SK-N-SH (cell line): ENCODE data around the gene NFILZ. TPM values are rescaled to one million over a fixed set of nuclear protein-coding genes. Genes with fewer than 3 reads are reported as not detected.

Experiments used
- CTCF ChIA-PET: fragments of 300-600, 350-600 bp; formaldehyde crosslinking; extraction: SDS; loops from one replicate; lab custom pipeline; 2021; lab: Yijun Ruan, JAX
- POLR2A ChIA-PET: fragments of 350-600 bp; sonication (Branson Sonifier 250); formaldehyde crosslinking; extraction: SDS; loops from one replicate; lab custom pipeline; 2020; ENCODE audit warnings: antibody characterized with exemption, inconsistent platforms; lab: Yijun Ruan, JAX
- DNase-seq: peaks from one replicate; pipeline ENCODE4 v3.0.0; 2012
- H2AFZ ChIP-seq: fragments of 200-600 bp; sonication (generic); 2 replicates; pipeline ENCODE4 v1.8.1; 2016; ENCODE audit warnings: antibody characterized with exemption, mild to moderate bottlenecking, low read depth
- H3F3A ChIP-seq: fragments of 200-600 bp; sonication (generic); replicated peaks from 2 replicates; pipeline ENCODE3; 2016; ENCODE audit warnings: antibody characterized with exemption, mild to moderate bottlenecking; ENCODE audit not compliant: insufficient read depth
- H3K27ac ChIP-seq, 2 experiments: fragments of 200-500 bp in 1 of 2; fragments of 200-600 bp in 1 of 2; sonication (Bioruptor generic) in 1 of 2; sonication (generic), shearing (Covaris generic) in 1 of 2; 2 replicates each; pipeline versions ENCODE4 v1.5.1 to v1.6.1; 2014 to 2016; ENCODE audit warnings: low read depth in 2 of 2, inconsistent platforms in 1 of 2, low read length in 1 of 2, mild to moderate bottlenecking in 1 of 2, mixed read lengths in 1 of 2
- H3K27me3 ChIP-seq: fragments of 200-600 bp; sonication (generic), shearing (Covaris generic); 2 replicates; pipeline ENCODE4 v1.6.1; 2016; ENCODE audit warnings: mixed run types; ENCODE audit not compliant: insufficient read depth
- H3K36me3 ChIP-seq, 2 experiments: fragments of 200-500 bp in 1 of 2; fragments of 200-600 bp in 1 of 2; sonication (Bioruptor generic) in 1 of 2; sonication (generic) in 1 of 2; replicated peaks in 1 of 2; 2 replicates each; pipeline versions ENCODE3 to v1.5.1; 2014 to 2016; ENCODE audit warnings: low read length in 1 of 2, mild to moderate bottlenecking in 1 of 2; ENCODE audit not compliant: insufficient read depth in 2 of 2, control insufficient read depth in 1 of 2
- H3K4me1 ChIP-seq, 2 experiments: fragments of 200-500 bp in 1 of 2; fragments of 200-600 bp in 1 of 2; sonication (Bioruptor generic) in 1 of 2; sonication (generic), shearing (Covaris generic) in 1 of 2; 2 replicates each; pipeline versions ENCODE4 v1.5.1 to v1.6.1; 2014 to 2016; ENCODE audit warnings: low read depth in 1 of 2, low read length in 1 of 2, mixed run types in 1 of 2; ENCODE audit not compliant: insufficient read depth in 2 of 2, control insufficient read depth in 1 of 2
- H3K4me2 ChIP-seq: fragments of 200-600 bp; sonication (generic), shearing (Covaris generic); 2 replicates; pipeline ENCODE4 v1.6.1; 2017; ENCODE audit warnings: mixed run types
- H3K4me3 ChIP-seq, 2 experiments: fragments of 200-500 bp in 1 of 2; fragments of 200-600 bp in 1 of 2; sonication (Bioruptor generic) in 1 of 2; sonication (generic), shearing (Covaris generic) in 1 of 2; 2 replicates each; pipeline versions ENCODE4 v1.5.1 to v1.8.1; 2014 to 2016; ENCODE audit warnings: low read depth in 2 of 2, inconsistent platforms in 1 of 2, low read length in 1 of 2, mild to moderate bottlenecking in 1 of 2, mixed read lengths in 1 of 2, moderate library complexity in 1 of 2
- H3K79me2 ChIP-seq: fragments of 200-600 bp; sonication (generic); 2 replicates; pipeline ENCODE4 v1.8.1; 2017; ENCODE audit warnings: mild to moderate bottlenecking; ENCODE audit not compliant: insufficient read depth
- H3K9ac ChIP-seq: fragments of 200-600 bp; sonication (generic); 2 replicates; pipeline ENCODE4 v1.6.1; 2017; ENCODE audit warnings: mixed run types
- H3K9me2 ChIP-seq: fragments of 200-600 bp; sonication (generic); 2 replicates; pipeline ENCODE4 v1.6.1; 2017; ENCODE audit warnings: mixed run types
- H3K9me3 ChIP-seq: fragments of 200-600 bp; sonication (generic); 2 replicates; pipeline ENCODE4 v1.6.1; 2017; ENCODE audit warnings: mixed run types, mild to moderate bottlenecking, moderate library complexity
- H4K20me1 ChIP-seq: fragments of 200-600 bp; sonication (generic); 2 replicates; pipeline ENCODE4 v1.6.1; 2017; ENCODE audit warnings: mild to moderate bottlenecking, mixed run types; ENCODE audit not compliant: insufficient read depth
- CTCF ChIP-seq: fragments of 200-600 bp; sonication (generic); IDR thresholded peaks from 2 replicates; pipeline ENCODE4 v1.6.1; 2017; ENCODE audit warnings: antibody characterized with exemption, mild to moderate bottlenecking, moderate library complexity
- ELF1 ChIP-seq: IDR thresholded peaks from 2 replicates; pipeline ENCODE4 v1.4.0; 2012
- EP300 ChIP-seq, 2 experiments: IDR thresholded peaks; 2 replicates each; pipeline versions ENCODE4 v1.4.0 to v1.6.1; 2012; ENCODE audit warnings: borderline replicate concordance in 1 of 2, low read depth in 1 of 2, low read length in 1 of 2
- EZH2phosphoT487 ChIP-seq: fragments of 200-600 bp; sonication (generic); IDR thresholded peaks from 2 replicates; pipeline ENCODE4 v1.6.1; 2017; ENCODE audit warnings: low read depth, mixed run types, mild to moderate bottlenecking, antibody characterized with exemption, moderate library complexity, borderline replicate concordance
- FOSL2 ChIP-seq: IDR thresholded peaks from 2 replicates; pipeline ENCODE4 v1.4.0; 2012; ENCODE audit warnings: low read depth, mild to moderate bottlenecking, moderate library complexity, borderline replicate concordance
- GATA2 ChIP-seq: sonication (generic); formaldehyde crosslinking; IDR thresholded peaks from 2 replicates; pipeline ENCODE4 v1.5.0; 2020; ENCODE audit warnings: mild to moderate bottlenecking, missing genetic modification reagents
- IRF3 ChIP-seq: fragments of 150-350 bp; IDR thresholded peaks from 2 replicates; pipeline ENCODE4 v1.6.1; 2016; ENCODE audit warnings: mild to moderate bottlenecking, low read depth, low read length
- MEF2A ChIP-seq: IDR thresholded peaks from 2 replicates; pipeline ENCODE4 v1.4.0; 2012; ENCODE audit warnings: low read depth, borderline replicate concordance
- NFIC ChIP-seq: IDR thresholded peaks from 2 replicates; pipeline ENCODE4 v1.4.0; 2012; ENCODE audit warnings: borderline replicate concordance
- NRF1 ChIP-seq: IDR thresholded peaks from 2 replicates; pipeline ENCODE4 v1.6.1; 2012; ENCODE audit warnings: low read depth, mild to moderate bottlenecking, low read length
- PBX3 ChIP-seq: IDR thresholded peaks from 2 replicates; pipeline ENCODE4; 2012
- POLR2AphosphoS5 ChIP-seq: IDR thresholded peaks from 2 replicates; pipeline ENCODE4 v1.6.1; 2012; ENCODE audit warnings: low read depth, low read length
- RAD21 ChIP-seq: IDR thresholded peaks from 2 replicates; pipeline ENCODE4 v1.6.1; 2012; ENCODE audit warnings: mild to moderate bottlenecking, low read length
- RFX5 ChIP-seq: IDR thresholded peaks from 2 replicates; pipeline ENCODE4 v1.6.1; 2012; ENCODE audit warnings: mild to moderate bottlenecking, improper control_type of control experiment, low read length
- RXRA ChIP-seq: IDR thresholded peaks from 2 replicates; pipeline ENCODE4 v1.4.0; 2012; ENCODE audit warnings: low read depth, mild to moderate bottlenecking, borderline replicate concordance
- TEAD4 ChIP-seq: IDR thresholded peaks from 2 replicates; pipeline ENCODE4 v1.4.0; 2012; ENCODE audit warnings: mild to moderate bottlenecking, borderline replicate concordance; ENCODE audit not compliant: insufficient read depth
- USF2 ChIP-seq: fragments of 150-350 bp; IDR thresholded peaks from 2 replicates; pipeline ENCODE4 v1.6.1; 2017; ENCODE audit warnings: antibody characterized with exemption, low read length, low read depth, borderline replicate concordance
- YY1 ChIP-seq: IDR thresholded peaks from 2 replicates; pipeline ENCODE4 v1.4.0; 2012; ENCODE audit warnings: low read depth, mild to moderate bottlenecking
- WGBS: methylation state at CpG from one replicate; pipeline ENCODE4 v1.1.6; 2017; ENCODE audit warnings: low lambda C conversion rate; 5-methylcytosine and 5-hydroxymethylcytosine counted together
- polyA plus RNA-seq, 3 experiments: library from polyadenylated mRNA; depleted of rRNA; stranded (reverse); fragments of >200 nt; gene quantifications; 2 replicates each; pipeline ENCODE4 v1.2.3, GENCODE V29; 2012

NFILZ gene
- polyA plus RNA-seq, 1 of the 3 experiments (the other 2 are of a cell fraction), result not detected

DNA sequence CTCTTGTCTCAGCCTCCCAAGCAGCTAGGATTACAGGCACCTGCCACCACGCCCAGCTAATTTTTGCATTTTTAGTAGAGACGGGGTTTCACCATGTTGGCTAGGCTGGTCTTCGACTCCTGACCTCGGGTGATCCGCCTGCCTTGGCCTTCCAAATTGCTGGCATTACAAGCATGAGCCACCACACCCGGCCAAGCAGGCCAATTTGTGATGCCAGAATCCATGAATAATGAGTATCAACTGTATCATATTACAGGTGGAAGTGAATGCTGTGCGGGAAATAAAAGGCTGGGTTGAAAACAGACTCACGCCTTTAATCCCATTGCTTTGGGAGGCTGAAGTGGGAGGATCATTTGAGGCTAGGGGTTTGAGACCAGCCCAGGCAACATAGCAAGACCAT, 3.6 kb upstream of the NFILZ start (continued):
- no peak for TF ChIP-seq MEF2A
- TF ChIP-seq CTCF, result no peak
- TF ChIP-seq FOSL2, result no peak
- no peak for TF ChIP-seq GATA2 (CRISPR knock-in tag)
- TF ChIP-seq, all 33 proteins: peak for 0

- Histone ChIP-seq H3K27me3 (no peaks in the 10 kb centered on the region; the same call in 1 of the 2 replicates), H4K20me1 (no peaks in the 10 kb centered on the region), H3K4me3 (no peak overlapping the region), H3K9me2 (no peaks in the 10 kb centered on the region), H3K79me2 (no peaks in the 10 kb centered on the region), H3K4me1 (no peaks in the 10 kb centered on the region; a peak in 1 of 4 replicates), H3K9ac (no peak overlapping the region), H3K36me3 (no peaks in the 10 kb centered on the region), H3K4me2 (no peak overlapping the region), H2AFZ (no peak overlapping the region), H3F3A (no peaks in the 10 kb centered on the region), H3K9me3 (no peaks in the 10 kb centered on the region), H3K27ac (no peak overlapping the region)
- TF ChIP-seq NRF1 (no peak), EZH2phosphoT487 (no peak), NFIC (no peak), TEAD4 (no peak), YY1 (no peak), EP300 (IDR thresholded peaks at IDR 0.05; ENCODE audit: borderline replicate concordance in 1 of 2, low read depth in 1 of 2, low read length in 1 of 2) (no peak), CTCF (no peak), RXRA (no peak), USF2 (no peak), RAD21 (no peak), POLR2AphosphoS5 (no peak), ELF1 (no peak), RFX5 (no peak), PBX3 (no peak), IRF3 (no peak)
- ChIA-PET CTCF (no interaction called here), POLR2A (no interaction called here)
- 11% methylated on average over 2 of the region's 2 CpGs for WGBS
- DNase-seq, result no peak
Observed at GRCh38 chr19:8629184-8629583, 1.2 kb upstream of the NFILZ start.
